Spleen (tissue), 7 donors: ENCODE measurements around the gene PACRG.

Experiments used
- CTCF ChIP-seq, 11 experiments: fragments of 200-600 bp in 7 of 11; fragments of 450-650 bp in 4 of 11; sonication (generic) in 4 of 11; IDR thresholded peaks in 8 of 11; conservative IDR thresholded peaks in 3 of 11; 1 replicate in 7 of 11; 2 replicates in 4 of 11; pipeline versions ENCODE4 v1.4.0 to v1.8.0; 2016 to 2021; ENCODE audit warnings: antibody characterized with exemption in 11 of 11, inconsistent platforms in 4 of 11, mild to moderate bottlenecking in 1 of 11
- POLR2A ChIP-seq, 3 donors: fragments of 450-650 bp; IDR thresholded peaks; one replicate each; pipeline ENCODE4 v1.5.1; 2017; ENCODE audit warnings: antibody characterized with exemption in 3 of 3, mild to moderate bottlenecking in 1 of 3
- donor health status: DM: no; HTN: no; CAD: no; lungs with moderate emphysema.
- donor health status: DM: no; HTN: no; CAD: no.
- donor health status: DM: no; HTN: no; CAD: no.

GRCh38 chr6:163066200-163066599 lies 338.4 kb downstream of the PACRG start:
- no peak for TF ChIP-seq POLR2A (IDR thresholded peaks at IDR 0.05)
- no peak for TF ChIP-seq CTCF (IDR thresholded peaks at IDR 0.05 in 8 of 11, conservative IDR thresholded peaks at IDR 0.05 in 3 of 11)
